Occipital lobe (tissue), 2 donors: ENCODE data around the gene MYOM1. TPM values are rescaled to one million over a fixed set of nuclear protein-coding genes. Genes with fewer than 3 reads are reported as not detected.
"Not testable (repeated sequence)": the region's sequence is repeated elsewhere in the genome, so short reads cannot be mapped to it uniquely, and the experiment has no call there.

Experiments used
- DNase-seq: peaks from one replicate; lab custom pipeline; 2025; lab: John Stamatoyannopoulos, UW
- total RNA-seq: library from RNA; depleted of rRNA; stranded (reverse); fragments of >200 nt; gene quantifications from one replicate; pipeline ENCODE4 v1.2.3, GENCODE V29; 2014

MYOM1 gene
- total RNA-seq, 1 donor from 2014 or later, result 2.3 TPM

DNA sequence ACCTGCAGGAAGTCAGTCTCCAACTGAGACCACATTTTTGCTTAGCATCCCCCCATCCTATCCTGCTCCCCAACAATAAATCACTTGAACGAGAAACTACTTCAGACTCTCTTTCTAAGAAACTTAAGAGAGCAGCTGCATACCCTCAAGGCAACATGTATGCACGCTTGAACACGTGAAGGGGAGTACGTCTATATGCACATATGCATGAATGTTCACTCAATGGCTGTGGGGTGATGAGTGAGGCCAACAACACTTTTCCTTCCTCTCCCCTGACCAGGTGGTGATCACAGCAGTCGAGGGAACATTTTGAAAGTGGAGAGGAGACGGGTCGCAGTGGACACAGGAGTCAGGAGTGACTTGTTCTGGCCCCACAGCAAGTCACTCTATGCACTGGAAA lies 127.0 kb downstream of the MYOM1 start:
- no peak for DNase-seq

DNA sequence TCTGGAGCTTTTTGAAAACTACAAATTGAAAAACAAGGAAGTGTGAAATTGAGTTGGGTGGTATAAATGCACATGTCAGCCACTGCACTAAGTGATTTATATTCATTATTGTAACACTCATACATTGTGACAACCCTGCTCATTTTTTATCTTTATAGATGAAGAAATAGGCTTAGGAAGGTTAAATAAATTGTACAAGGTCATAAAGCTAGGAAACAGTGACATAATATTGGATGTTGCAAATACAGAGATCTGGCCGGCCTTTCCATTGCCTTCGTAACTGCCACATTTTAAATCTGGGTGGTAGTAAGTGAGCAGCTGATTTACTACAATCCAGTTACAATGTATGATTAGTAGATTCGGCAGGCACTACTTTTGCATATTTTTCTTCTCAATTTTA lies 130.2 kb downstream of the MYOM1 start:
- DNase-seq, result no peak

DNA sequence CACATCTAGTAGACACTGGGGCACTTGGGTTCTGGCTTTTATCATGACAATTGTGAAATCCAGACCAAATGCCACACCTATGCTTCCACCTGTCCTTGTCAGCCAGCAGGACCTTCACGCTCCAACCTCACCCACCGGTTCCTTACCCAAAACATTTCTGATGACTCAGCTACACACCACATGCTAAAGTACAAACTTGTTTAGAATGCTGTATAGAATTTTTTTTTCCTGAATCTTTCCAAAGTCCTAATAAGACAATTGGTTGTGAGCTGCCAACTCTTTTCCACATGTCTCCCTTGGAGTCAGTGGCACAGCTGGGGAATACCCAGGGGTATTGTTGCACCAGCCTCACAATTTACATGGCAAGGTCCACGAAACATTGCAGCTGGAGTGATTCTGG lies 131.3 kb downstream of the MYOM1 start:
- no peak for DNase-seq

DNA sequence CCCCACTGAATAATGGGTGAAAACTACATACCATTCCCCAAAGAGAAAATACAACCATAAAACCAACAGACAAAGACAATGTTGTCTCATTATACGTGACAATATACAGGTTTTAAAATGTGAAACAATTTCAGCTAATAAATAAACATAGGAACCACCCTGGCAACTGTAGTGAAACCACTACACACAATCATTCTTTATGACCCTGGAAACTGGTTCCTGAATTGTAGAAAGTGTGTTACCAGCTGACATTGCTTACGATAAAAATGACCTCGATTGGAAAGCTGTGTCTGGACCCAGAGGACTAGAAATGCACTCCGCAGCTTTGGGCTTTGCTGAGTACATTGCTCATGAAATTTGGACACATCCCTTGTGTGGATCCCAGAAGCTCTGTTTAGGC lies 132.9 kb downstream of the MYOM1 start:
- DNase-seq, result no peak

DNA sequence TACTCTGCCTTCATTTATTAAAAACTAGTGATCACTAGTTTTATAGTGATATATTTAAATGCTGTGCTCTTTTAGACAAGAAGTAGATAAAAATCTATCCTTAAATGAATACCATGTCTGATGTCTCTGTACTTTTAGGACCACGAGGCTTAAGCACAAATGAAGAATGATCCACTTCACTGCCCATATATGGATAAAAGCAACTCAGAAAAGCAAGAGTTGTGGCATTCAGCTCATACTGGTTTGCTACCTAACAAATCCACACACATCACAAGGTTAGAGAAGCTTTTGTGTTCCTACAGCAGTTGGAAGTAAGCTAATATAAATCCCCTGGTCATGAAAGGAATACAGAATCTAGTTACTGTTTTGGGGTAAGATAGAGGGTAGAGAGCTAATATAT lies 134.2 kb downstream of the MYOM1 start:
- no peak for DNase-seq

DNA sequence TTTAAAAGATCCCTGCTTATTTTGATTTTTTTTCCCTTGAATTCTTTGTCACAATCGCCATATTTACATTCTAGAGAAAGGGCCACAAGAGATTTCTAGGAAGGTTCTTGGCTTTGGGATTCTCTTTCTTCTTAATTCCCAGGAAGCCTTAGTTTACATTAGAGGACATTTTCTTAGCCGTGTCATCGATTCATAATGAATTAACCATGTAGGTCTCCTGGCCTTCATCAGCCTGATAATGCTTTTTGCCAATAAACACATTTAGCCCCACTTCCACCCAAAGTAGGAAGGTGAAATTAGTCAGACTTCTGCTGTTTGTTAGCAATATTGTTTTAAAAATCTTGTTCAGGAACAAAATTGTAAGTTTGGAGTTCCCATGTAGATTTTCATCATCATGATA lies 135.6 kb downstream of the MYOM1 start:
- DNase-seq, result no peak

DNA sequence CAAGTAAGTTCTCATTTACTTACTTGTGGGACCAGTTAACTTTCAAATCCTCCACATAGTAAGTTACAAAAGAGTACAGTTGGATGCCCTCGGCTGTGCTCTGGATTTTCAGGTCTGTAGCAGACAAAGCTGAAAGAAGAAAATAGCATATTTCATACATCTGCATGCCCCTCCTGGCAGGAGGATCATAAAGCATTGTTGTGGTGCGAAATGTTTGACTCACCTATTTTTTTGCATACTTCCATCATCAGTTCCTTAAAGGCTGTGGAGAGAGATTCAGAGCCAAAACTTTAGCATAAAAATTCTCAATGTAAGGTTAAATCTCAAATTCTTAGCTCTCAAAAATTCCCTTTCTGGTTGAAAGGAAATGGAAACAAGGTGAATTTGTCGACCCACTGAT lies 136.0 kb downstream of the MYOM1 start:
- DNase-seq, result no peak

DNA sequence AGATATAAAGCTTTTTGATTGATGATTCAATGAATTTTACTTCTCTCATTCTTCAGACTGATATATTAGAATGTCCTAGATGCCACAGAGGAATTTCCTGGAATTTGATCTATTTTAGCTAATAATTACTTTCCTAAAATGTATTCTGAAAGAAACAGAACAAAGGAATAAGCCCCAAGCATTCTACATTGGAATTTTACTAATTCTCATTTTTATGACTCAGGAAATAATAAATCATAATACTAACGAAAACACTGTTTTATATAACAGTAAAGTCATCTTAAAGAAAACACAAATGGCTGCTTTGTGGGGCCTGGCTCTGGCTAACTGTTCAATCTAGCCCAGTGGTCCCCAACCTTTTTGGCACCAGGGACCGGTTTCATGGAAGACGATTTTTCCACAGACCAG lies 138.2 kb downstream of the MYOM1 start:
- DNase-seq, result no peak

DNA sequence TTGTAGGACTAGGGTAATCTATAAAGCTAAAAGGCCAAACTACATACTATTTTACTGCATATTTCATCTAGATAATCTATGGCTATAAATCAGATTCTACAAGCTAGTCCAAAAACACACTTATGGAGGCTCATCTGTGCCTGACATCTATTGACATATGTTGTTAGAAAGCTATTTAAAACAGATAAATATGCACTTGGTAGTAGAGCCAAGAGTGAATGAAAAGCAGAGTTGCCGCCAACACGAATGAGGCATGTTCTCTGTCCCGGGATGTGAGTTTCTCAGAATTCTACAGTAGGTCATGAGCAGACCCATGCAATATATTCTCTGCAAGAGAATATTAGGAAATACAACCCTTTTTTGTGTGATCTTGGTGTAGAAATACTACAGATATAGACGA lies 140.1 kb downstream of the MYOM1 start:
- no peak for DNase-seq

DNA sequence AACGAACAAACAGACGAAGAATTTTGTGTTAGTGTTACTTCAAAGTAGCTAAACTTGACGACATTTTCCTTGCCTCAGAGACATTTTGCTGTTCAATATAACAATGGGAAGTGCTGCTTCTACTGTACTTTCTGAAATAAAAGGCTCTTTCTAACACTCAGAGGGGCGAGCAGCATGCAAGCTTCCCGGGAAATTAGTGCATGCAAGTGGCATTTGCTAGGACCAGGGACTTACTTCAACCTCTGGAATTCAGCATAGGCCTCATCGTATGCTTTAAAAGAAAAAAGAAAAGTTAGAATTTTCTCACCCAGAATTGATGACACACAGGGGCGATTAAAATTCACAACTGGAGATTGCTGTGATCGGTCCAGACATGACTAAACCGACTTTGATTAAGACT lies 144.3 kb downstream of the MYOM1 start:
- DNase-seq, result no peak

DNA sequence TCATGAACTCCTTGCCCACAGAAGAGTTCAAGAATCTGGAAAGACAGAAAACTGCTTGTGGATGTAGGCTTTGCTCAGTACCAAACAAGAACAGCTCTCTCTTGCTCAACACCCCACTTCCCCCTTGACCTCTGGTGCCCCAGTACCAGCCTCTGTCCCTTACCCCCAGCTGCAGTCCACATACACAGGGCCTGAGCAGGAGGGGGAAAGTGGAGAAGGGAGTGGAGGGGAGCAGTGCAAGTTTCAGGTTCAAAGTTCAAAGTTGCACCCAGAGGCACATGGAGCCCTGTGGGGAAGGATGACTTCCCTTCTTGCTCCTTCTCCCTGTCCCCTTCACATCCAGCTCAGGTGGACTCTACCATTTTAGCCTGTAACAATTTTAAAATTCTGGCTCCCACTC lies 145.7 kb downstream of the MYOM1 start:
- DNase-seq, result no peak

DNA sequence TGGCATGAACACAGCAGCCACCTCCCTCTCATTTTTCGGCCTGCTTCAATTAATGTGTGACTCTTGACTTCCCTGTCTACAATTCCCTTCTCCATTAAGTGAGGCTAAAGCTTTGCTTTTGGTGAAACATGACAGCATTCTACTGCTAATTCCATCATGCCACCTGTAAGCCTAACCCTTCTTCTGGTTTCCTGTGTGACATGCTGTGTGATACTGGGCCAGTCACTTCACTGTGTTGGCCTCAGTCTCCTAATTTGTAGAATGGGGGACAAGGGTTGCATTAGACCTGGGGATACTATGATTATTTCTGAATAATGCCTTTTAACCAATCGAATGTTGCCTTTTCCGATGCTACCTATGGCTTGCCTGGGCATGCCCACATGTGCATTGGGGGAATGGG lies 146.4 kb downstream of the MYOM1 start:
- DNase-seq, result not testable (repeated sequence)

DNA sequence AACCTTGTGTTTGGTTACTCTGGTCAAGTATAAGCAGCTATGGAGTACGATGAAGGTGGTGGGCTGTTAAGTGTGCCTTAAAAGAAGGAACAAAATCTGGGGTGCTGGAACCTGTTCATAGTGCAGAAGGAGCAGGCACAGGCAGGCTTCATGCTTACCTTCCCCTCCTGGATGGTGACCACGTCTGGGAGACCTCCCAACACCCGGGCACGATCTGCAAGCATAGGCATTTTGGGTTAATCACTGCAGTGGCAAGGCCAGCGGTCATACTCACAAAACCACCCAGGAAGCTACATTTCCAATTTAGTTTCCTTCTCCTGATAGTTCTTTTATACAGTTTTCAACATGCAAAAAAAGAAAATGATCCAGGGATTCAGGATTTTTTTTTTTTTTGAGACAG lies 148.1 kb downstream of the MYOM1 start:
- DNase-seq, result no peak

DNA sequence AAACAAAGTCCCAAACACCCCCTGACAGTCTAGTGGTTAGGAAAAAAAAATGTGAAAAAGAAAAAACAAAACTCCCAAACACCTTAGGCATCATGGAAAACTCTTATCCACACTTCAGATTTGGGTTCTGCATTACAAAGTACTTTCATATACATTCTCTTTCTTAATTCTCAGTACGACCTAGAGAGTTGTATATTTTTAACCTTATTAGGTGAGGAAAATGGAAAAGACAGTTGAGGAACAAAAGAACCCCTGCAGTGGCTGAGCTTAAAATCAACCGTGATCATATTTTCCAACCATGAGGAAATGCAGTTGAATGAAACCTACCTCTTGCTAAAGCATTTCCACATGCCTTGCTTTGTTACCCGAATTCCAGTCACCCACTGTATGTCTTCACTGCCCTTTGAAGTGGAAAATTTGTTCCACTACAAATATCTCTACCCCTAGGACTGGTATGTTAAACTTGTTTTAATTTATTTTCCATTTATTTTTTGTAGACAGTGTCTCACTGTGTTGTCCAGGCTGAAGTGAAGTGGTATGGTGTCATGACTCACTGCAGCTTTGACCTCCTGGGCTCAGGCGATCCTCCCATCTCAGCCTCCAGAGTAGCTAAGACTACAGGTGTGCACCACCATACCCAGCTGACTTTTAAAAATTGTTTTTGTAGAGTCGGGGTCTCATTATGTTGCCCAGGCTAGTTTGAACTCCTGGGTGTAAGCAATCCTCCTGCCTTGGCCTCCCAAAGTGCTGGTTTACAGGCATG lies 149.9 kb downstream of the MYOM1 start:
- no peak for DNase-seq

DNA sequence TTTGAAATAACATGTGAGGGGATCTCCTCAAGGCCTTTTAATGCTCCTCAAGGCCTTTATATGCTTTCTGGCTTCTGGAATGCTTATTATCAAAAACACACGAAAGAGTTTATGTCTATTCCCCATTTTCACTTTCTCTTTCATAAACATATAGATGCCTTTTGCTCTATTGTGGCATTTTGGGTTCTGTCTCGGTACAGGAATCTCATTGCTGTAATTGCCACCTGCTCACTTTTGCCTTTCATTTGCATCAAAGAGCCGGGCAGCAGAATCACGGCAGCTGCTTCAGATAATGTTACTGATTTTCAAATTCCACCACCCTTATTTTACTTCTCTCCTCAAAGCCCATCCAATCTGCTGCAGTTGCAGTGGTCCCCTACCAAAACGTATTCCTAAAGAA lies 152.0 kb downstream of the MYOM1 start:
- DNase-seq, result no peak

DNA sequence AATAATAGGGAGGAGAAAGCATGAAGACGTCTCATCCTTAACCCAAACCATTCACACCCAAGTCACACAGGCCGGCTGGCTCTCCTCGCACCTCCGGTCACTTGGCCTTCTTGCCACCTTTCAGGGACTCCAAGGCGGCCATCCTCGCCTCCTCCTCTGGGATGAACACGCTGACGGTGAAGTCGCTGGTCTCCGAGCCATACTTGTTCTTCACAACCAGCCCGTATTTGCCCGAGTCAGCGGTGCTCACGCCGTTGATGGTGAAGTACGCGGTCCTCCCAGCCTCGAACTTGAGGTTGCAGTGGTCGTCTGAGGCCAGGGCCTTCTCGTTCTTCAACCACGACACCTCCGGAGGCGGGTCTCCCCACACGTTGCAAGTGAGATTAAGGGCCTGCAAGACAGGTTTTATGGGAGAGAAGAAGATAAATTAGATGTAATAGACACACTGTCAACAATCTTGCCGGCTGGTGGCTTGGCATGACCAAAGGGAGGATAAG lies 152.6 kb downstream of the MYOM1 start:
- no peak for DNase-seq

DNA sequence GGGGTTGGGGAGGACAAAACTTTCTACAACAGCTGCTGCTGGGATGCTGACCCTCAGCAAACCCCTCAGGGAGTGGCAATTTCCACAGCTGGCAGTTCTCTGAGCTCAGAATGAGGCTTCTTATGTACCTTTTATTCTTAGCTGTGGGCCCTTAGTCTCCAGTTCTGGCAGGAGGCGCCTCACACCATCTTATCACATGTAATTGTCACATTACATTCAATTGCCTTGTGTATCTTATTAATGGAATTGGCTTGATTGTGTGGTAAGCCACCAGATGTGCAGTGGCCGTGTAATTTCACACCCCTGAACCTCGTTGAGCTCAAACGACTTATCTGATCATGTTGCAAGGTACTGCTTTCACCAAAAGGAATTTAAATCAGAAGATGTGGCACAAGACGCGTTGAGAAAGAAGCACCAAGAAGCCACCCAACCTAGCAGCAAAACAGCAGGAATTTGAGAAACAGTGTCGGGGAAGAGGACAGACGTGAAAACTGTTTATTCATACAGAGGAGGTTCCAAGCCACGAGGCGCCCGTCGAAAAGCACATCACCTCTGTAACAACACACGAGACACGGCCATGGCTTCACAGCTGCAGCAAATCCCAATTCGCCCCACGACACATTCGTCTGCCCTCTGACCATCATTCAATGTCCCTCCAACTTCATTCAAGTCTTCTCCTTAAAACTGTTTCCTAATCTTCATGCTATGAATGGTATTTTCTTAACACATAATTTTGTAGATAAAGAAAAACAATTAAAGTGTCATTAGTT lies 153.2 kb downstream of the MYOM1 start:
- no peak for DNase-seq

DNA sequence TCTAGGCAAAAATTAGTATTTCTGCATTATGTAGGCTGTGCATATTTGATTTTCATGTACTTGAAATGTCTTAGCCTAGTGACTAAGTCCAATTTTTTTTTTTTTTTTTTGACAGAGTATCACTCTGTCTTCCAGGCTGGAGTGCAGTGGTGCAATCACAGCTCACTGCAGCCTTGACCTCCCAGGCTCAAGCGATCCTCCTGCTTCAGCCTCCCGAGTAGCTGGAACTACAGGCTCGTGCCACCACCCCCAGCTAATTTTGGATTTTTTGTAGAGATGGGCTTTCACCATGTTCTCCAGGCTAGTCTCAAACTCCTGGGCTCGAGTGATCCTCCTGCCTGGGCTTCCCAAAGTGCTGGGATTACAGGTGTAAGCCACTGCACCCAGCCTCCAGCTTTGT lies 156.0 kb downstream of the MYOM1 start:
- DNase-seq, result not testable (repeated sequence)

DNA sequence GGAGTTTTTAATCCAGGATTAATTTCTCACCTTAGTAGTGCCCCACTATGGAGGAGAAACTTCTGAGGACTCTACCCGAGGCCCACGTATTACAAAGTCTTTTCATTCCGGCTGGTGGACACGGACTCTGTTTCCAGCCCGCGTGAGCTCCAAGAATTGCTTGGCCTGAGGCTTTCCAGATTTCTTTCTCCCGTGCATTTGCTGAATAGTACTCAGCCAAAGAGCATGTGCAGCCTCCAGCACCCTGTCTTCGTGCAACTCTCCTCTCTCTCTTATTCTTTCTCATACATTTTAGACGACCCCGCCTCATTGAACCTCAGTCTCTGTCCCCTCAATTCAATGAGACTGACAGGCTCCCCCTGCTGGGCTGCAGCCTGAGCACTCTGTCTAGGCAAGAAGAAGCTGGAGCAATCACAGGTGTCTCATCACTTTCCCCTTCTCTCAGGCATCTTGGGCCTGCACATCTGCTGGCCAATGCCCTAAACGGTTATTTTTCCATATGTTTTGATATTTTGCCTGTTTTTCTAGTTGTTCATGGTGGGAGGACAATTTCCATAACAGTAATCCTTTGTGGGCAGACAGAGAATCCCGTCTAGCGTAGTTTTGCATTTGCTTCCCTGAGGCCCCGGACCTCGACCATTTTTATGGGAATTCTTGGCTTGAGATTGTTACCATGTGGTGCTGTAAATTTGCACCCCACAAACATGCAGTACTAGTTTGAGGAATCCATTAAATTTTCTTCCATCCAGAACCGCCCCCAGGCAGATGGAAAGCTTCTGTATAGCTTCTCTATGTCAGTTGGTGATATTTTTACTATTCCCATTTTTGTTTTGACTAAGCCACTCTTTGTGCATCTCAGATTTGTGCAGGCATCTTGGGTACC lies 156.7 kb downstream of the MYOM1 start:
- peak; percentile 18 for DNase-seq

DNA sequence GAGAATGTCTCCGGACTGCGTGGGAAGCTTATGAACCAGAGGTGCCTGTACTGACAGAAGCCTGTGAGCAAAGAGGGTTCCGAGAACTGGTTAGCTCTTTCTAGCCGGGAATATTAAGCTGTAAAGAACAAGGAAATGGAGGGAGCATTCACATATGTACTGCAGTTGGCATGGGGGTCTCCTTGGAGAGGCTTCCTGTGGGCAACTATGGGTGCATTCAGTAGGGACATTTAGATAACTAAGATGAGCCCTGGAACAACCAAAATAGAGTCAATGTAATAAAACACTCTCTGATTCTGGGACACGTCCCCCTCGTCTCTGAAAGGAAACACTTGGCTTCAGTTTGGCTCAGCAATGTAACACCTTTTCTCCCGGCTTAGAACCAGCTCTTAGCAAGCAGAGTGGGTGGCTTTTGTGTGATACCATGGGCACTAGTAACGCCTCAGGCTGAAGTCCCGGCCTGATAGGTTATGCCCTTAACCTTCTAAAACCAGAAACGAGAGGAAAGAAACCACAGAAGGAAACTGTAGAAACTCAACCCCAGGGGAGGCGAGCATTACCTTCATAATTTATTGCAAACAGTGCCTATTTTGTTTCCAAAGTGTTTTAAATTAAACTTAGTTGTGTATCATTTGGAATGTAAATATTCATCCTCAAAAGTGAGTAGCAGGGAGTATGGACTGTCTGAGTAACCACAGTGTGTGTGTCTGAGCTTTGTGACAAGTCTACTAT lies 158.0 kb downstream of the MYOM1 start:
- no peak for DNase-seq
